Measurements from ENCODE around the gene NFE2L3. TPM values are rescaled to one million over a fixed set of nuclear protein-coding genes. Genes with fewer than 3 reads are reported as not detected.
"Not testable (repeated sequence)": the region's sequence is repeated elsewhere in the genome, so short reads cannot be mapped to it uniquely, and the experiment has no call there.

NFE2L3 gene
- 59.2 TPM for polyA plus RNA-seq (2013, experiment 1 of 2)
- polyA plus RNA-seq (2013, experiment 2 of 2) = 66.1 TPM

- WGBS = under 1% methylated on average over 95 of the region's 95 CpGs
- Histone ChIP-seq H3K9me3 (ENCODE audit: insufficient read depth, low read depth, low read length) (peaks cover under 1% of the 10 kb centered on the region; the same call in 1 of the 2 replicates), H3K9ac (ENCODE audit: low read depth, low read length) (peak within 1 kb of the TSS; percentile 85), H3K27ac (ENCODE audit: low read depth, low read length) (peak within 1 kb of the TSS; percentile 95; the same call in 1 of the 2 replicates), H3K27me3 (ENCODE audit: insufficient read depth, low read length) (peaks cover 13% of the 10 kb centered on the region; the same call in 1 of the 2 replicates), H3K36me3 (ENCODE audit: insufficient read depth, low read length) (no peaks in the 10 kb centered on the region), H3K4me1 (ENCODE audit: insufficient read depth, low read length) (peaks cover 42% of the 10 kb centered on the region), H3K4me3 (ENCODE audit: low read length) (peak within 1 kb of the TSS; percentile 82)
These were observed at the start of gene NFE2L3 for GRCh38 chr7:26151953-26152781. TSS of gene NFE2L3 (plus strand) at chr7:26152198. CDS start at chr7:26152499, 301 bp downstream.

- Histone ChIP-seq H3K4me1 (ENCODE audit: insufficient read depth, low read length) (peaks cover 21% of the 10 kb centered on the region), H3K9me3 (ENCODE audit: insufficient read depth, low read depth, low read length) (no peaks in the 10 kb centered on the region), H3K9ac (ENCODE audit: low read depth, low read length) (no peak overlapping the region), H3K4me3 (ENCODE audit: low read length) (no peak overlapping the region), H3K27me3 (ENCODE audit: insufficient read depth, low read length) (no peaks in the 10 kb centered on the region), H3K36me3 (ENCODE audit: insufficient read depth, low read length) (no peaks in the 10 kb centered on the region), H3K27ac (ENCODE audit: low read depth, low read length) (no peak overlapping the region)
- WGBS = 84% methylated on average over 3 of the region's 3 CpGs
These were observed 48.4 kb upstream of the NFE2L3 start for GRCh38 chr7:26103596-26103995.

- Histone ChIP-seq H3K4me3 (ENCODE audit: low read length) (no peak overlapping the region), H3K27me3 (ENCODE audit: insufficient read depth, low read length) (no peaks in the 10 kb centered on the region), H3K4me1 (ENCODE audit: insufficient read depth, low read length) (peaks cover 21% of the 10 kb centered on the region), H3K9ac (ENCODE audit: low read depth, low read length) (no peak overlapping the region), H3K9me3 (ENCODE audit: insufficient read depth, low read depth, low read length) (no peaks in the 10 kb centered on the region), H3K36me3 (ENCODE audit: insufficient read depth, low read length) (no peaks in the 10 kb centered on the region), H3K27ac (ENCODE audit: low read depth, low read length) (no peak overlapping the region)
- WGBS = 93% methylated on average over 1 of the region's 1 CpG
These were observed 46.8 kb upstream of the NFE2L3 start for GRCh38 chr7:26105236-26105635.

- H3K4me3 ChIP-seq (ENCODE audit: low read length) = no peak overlapping the region
- H3K4me1 ChIP-seq (ENCODE audit: insufficient read depth, low read length) = peaks cover 19% of the 10 kb centered on the region
- no peak overlapping the region for H3K27ac ChIP-seq (ENCODE audit: low read depth, low read length)
- no peaks in the 10 kb centered on the region for H3K27me3 ChIP-seq (ENCODE audit: insufficient read depth, low read length)
- 96% methylated on average over 11 of the region's 11 CpGs for WGBS
- no peaks in the 10 kb centered on the region for H3K9me3 ChIP-seq (ENCODE audit: insufficient read depth, low read depth, low read length)
- no peak overlapping the region for H3K9ac ChIP-seq (ENCODE audit: low read depth, low read length)
- no peaks in the 10 kb centered on the region for H3K36me3 ChIP-seq (ENCODE audit: insufficient read depth, low read length)
These were observed 46.1 kb upstream of the NFE2L3 start for GRCh38 chr7:26105931-26106330.

GRCh38 chr7:26112203-26112740, 39.7 kb upstream of the NFE2L3 start:
- no peak overlapping the region for H3K4me3 ChIP-seq (ENCODE audit: low read length)
- no peak overlapping the region for H3K9ac ChIP-seq (ENCODE audit: low read depth, low read length)
- H3K36me3 ChIP-seq (ENCODE audit: insufficient read depth, low read length) = no peaks in the 10 kb centered on the region
- WGBS = 89% methylated on average over 5 of the region's 6 CpGs
- H3K9me3 ChIP-seq (ENCODE audit: insufficient read depth, low read depth, low read length) = no peaks in the 10 kb centered on the region
- H3K4me1 ChIP-seq (ENCODE audit: insufficient read depth, low read length) = peaks cover 14% of the 10 kb centered on the region; the same call in 1 of the 2 replicates
- no peaks in the 10 kb centered on the region for H3K27me3 ChIP-seq (ENCODE audit: insufficient read depth, low read length)
- H3K27ac ChIP-seq (ENCODE audit: low read depth, low read length) = no peak overlapping the region

- no peak overlapping the region for H3K4me3 ChIP-seq (ENCODE audit: low read length)
- no peaks in the 10 kb centered on the region for H3K27me3 ChIP-seq (ENCODE audit: insufficient read depth, low read length)
- H3K9ac ChIP-seq (ENCODE audit: low read depth, low read length) = no peak overlapping the region
- peaks cover 17% of the 10 kb centered on the region; the same call in 1 of the 2 replicates for H3K4me1 ChIP-seq (ENCODE audit: insufficient read depth, low read length)
- WGBS = 73% methylated on average over 5 of the region's 5 CpGs
- no peaks in the 10 kb centered on the region for H3K9me3 ChIP-seq (ENCODE audit: insufficient read depth, low read depth, low read length)
- no peaks in the 10 kb centered on the region for H3K36me3 ChIP-seq (ENCODE audit: insufficient read depth, low read length)
- no peak overlapping the region for H3K27ac ChIP-seq (ENCODE audit: low read depth, low read length)
These were observed 36.3 kb upstream of the NFE2L3 start for GRCh38 chr7:26115650-26116049.

- H3K9ac ChIP-seq (ENCODE audit: low read depth, low read length) = no peak overlapping the region
- no peak overlapping the region for H3K27ac ChIP-seq (ENCODE audit: low read depth, low read length)
- 77% methylated on average over 6 of the region's 7 CpGs for WGBS
- H3K9me3 ChIP-seq (ENCODE audit: insufficient read depth, low read depth, low read length) = no peaks in the 10 kb centered on the region
- H3K4me3 ChIP-seq (ENCODE audit: low read length) = no peak overlapping the region
- peaks cover 17% of the 10 kb centered on the region; the same call in 1 of the 2 replicates for H3K4me1 ChIP-seq (ENCODE audit: insufficient read depth, low read length)
- H3K36me3 ChIP-seq (ENCODE audit: insufficient read depth, low read length) = no peaks in the 10 kb centered on the region
- H3K27me3 ChIP-seq (ENCODE audit: insufficient read depth, low read length) = no peaks in the 10 kb centered on the region
These were observed 34.7 kb upstream of the NFE2L3 start for GRCh38 chr7:26117142-26117807.

- no peak overlapping the region for H3K4me3 ChIP-seq (ENCODE audit: low read length)
- H3K36me3 ChIP-seq (ENCODE audit: insufficient read depth, low read length) = no peaks in the 10 kb centered on the region
- H3K27me3 ChIP-seq (ENCODE audit: insufficient read depth, low read length) = no peaks in the 10 kb centered on the region
- WGBS = 95% methylated on average over 6 of the region's 6 CpGs
- H3K27ac ChIP-seq (ENCODE audit: low read depth, low read length) = no peak overlapping the region
- no peaks in the 10 kb centered on the region for H3K9me3 ChIP-seq (ENCODE audit: insufficient read depth, low read depth, low read length)
- peaks cover 17% of the 10 kb centered on the region; the same call in 1 of the 2 replicates for H3K4me1 ChIP-seq (ENCODE audit: insufficient read depth, low read length)
- no peak overlapping the region for H3K9ac ChIP-seq (ENCODE audit: low read depth, low read length)
These were observed 34.0 kb upstream of the NFE2L3 start for GRCh38 chr7:26117970-26118369.

- no peaks in the 10 kb centered on the region for H3K4me1 ChIP-seq (ENCODE audit: insufficient read depth, low read length)
- H3K9me3 ChIP-seq (ENCODE audit: insufficient read depth, low read depth, low read length) = no peaks in the 10 kb centered on the region
- H3K27me3 ChIP-seq (ENCODE audit: insufficient read depth, low read length) = no peaks in the 10 kb centered on the region
- H3K9ac ChIP-seq (ENCODE audit: low read depth, low read length) = no peak overlapping the region
- no peaks in the 10 kb centered on the region for H3K36me3 ChIP-seq (ENCODE audit: insufficient read depth, low read length)
- H3K27ac ChIP-seq (ENCODE audit: low read depth, low read length) = no peak overlapping the region
- no peak overlapping the region for H3K4me3 ChIP-seq (ENCODE audit: low read length)
- WGBS = 89% methylated on average over 4 of the region's 4 CpGs
These were observed 29.3 kb upstream of the NFE2L3 start for GRCh38 chr7:26122745-26123144.

GRCh38 chr7:26124775-26125174, 27.2 kb upstream of the NFE2L3 start:
- H3K27me3 ChIP-seq (ENCODE audit: insufficient read depth, low read length); H3K36me3 ChIP-seq (ENCODE audit: insufficient read depth, low read length); H3K9me3 ChIP-seq (ENCODE audit: insufficient read depth, low read depth, low read length); H3K27ac ChIP-seq (ENCODE audit: low read depth, low read length); H3K4me3 ChIP-seq (ENCODE audit: low read length); H3K4me1 ChIP-seq (ENCODE audit: insufficient read depth, low read length); H3K9ac ChIP-seq (ENCODE audit: low read depth, low read length): not testable (repeated sequence)
- 90% methylated on average over 4 of the region's 4 CpGs for WGBS

GRCh38 chr7:26127411-26127810, 24.6 kb upstream of the NFE2L3 start:
- H3K4me1 ChIP-seq (ENCODE audit: insufficient read depth, low read length) = no peaks in the 10 kb centered on the region
- no peak overlapping the region for H3K4me3 ChIP-seq (ENCODE audit: low read length)
- H3K9ac ChIP-seq (ENCODE audit: low read depth, low read length) = no peak overlapping the region
- H3K27me3 ChIP-seq (ENCODE audit: insufficient read depth, low read length) = no peaks in the 10 kb centered on the region
- H3K9me3 ChIP-seq (ENCODE audit: insufficient read depth, low read depth, low read length) = no peaks in the 10 kb centered on the region
- H3K27ac ChIP-seq (ENCODE audit: low read depth, low read length) = no peak overlapping the region
- no peaks in the 10 kb centered on the region for H3K36me3 ChIP-seq (ENCODE audit: insufficient read depth, low read length)
- 89% methylated on average over 6 of the region's 6 CpGs for WGBS

All from HUES64 (cell line).